Panc1 (cell line): ENCODE measurements around the gene ARHGAP6.

Experiments
- POLR2AphosphoS5 ChIP-seq: IDR thresholded peaks from 2 replicates; pipeline ENCODE4 v1.6.1; 2012; ENCODE audit warnings: mild to moderate bottlenecking, low read depth, low read length, moderate library complexity
- REST ChIP-seq, 2 experiments: IDR thresholded peaks; 2 replicates each; pipeline ENCODE4 v1.6.1; 2011 to 2012; ENCODE audit warnings: low read depth in 2 of 2, control low read depth in 1 of 2, low read length in 1 of 2, mild to moderate bottlenecking in 1 of 2, moderate library complexity in 1 of 2; ENCODE audit not compliant: insufficient read depth in 1 of 2
- SIN3A ChIP-seq: IDR thresholded peaks from 2 replicates; pipeline ENCODE4 v1.6.1; 2012; ENCODE audit warnings: low read depth, mild to moderate bottlenecking, low read length, moderate library complexity, borderline replicate concordance; ENCODE audit not compliant: insufficient read depth
- TCF7L2 ChIP-seq: IDR thresholded peaks from 2 replicates; pipeline ENCODE4 v1.6.1; 2011; ENCODE audit warnings: mild to moderate bottlenecking, low read depth, low read length, inconsistent platforms
- TF ChIP-seq, protein P1 (sequence below): fragments of 450-650 bp; IDR thresholded peaks from 2 replicates; pipeline ENCODE4 v1.5.1; 2017; ENCODE audit warnings: mild to moderate bottlenecking

DNA sequence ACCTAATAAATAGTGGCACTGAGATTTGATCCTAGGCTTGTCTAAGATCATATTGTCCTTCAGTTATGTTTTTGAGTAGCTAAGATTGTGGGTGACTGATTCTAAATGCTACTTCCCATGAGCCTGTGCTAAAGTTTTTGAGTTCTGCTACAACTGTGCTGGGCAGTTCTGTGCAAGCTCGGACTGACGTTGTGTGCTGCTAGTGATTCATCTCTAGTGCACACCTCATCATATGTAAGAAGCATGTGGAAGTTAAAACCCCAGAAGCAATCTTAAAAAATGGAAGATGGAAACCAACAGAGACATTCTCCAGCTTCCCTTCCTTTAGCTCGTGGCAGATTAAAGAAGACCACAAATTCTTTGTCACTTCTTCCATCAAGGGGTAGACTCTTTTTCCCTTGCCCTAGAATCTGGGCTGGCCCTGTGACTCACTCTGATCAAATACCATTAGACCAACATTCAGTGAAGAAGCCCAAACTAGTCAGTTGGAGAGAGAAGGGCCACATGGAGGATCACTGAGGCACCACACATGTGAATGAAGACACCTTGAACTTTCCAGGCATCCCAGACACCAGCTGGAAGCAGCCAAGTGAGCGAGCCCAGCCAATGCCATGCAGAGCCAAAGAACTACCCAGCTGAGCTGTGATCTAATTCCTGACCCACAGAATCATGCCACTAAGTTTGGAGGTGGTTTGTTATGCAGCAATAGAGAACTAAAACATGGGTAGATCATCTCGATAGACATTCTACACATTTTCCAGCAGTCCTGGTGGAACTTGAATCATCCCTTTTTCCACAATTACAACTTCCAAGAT, 16.8 kb downstream of the ARHGAP6 start:
- TF ChIP-seq, protein P1, sequence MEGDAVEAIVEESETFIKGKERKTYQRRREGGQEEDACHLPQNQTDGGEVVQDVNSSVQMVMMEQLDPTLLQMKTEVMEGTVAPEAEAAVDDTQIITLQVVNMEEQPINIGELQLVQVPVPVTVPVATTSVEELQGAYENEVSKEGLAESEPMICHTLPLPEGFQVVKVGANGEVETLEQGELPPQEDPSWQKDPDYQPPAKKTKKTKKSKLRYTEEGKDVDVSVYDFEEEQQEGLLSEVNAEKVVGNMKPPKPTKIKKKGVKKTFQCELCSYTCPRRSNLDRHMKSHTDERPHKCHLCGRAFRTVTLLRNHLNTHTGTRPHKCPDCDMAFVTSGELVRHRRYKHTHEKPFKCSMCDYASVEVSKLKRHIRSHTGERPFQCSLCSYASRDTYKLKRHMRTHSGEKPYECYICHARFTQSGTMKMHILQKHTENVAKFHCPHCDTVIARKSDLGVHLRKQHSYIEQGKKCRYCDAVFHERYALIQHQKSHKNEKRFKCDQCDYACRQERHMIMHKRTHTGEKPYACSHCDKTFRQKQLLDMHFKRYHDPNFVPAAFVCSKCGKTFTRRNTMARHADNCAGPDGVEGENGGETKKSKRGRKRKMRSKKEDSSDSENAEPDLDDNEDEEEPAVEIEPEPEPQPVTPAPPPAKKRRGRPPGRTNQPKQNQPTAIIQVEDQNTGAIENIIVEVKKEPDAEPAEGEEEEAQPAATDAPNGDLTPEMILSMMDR, result no peak
- TF ChIP-seq POLR2AphosphoS5 (no peak), TCF7L2 (no peak), REST (IDR thresholded peaks at IDR 0.05; ENCODE audit: insufficient read depth in 1 of 2, low read depth in 2 of 2, low read length in 1 of 2) (no peak), SIN3A (no peak)
